Cardiac muscle cell (in vitro differentiated cells and primary cell): ENCODE measurements around the gene P4HB. TPM values are rescaled to one million over a fixed set of nuclear protein-coding genes. Genes with fewer than 3 reads are reported as not detected.

Experiments
- DNase-seq, 2 donors: peaks; one replicate each; pipeline versions ENCODE4 v3.0.0 to v3.0.0-alpha.2; 2010 to 2017; ENCODE audit warnings: low read depth in 1 of 2, low spot score in 1 of 2
- H3K27ac ChIP-seq: fragments of 200-600 bp; sonication (generic); 2 replicates; pipeline ENCODE4 v1.5.1; 2016
- H3K27me3 ChIP-seq: fragments of 200-600 bp; sonication (generic); 2 replicates; pipeline ENCODE4 v1.6.0; 2016; ENCODE audit warnings: control low read depth
- H3K36me3 ChIP-seq: fragments of 200-600 bp; sonication (generic); 2 replicates; pipeline ENCODE4 v1.5.1; 2016; ENCODE audit warnings: control low read depth
- H3K4me1 ChIP-seq: fragments of 200-600 bp; sonication (generic); 2 replicates; pipeline ENCODE4 v1.8.1; 2017; ENCODE audit warnings: low read depth, mild to moderate bottlenecking, mixed run types
- H3K4me3 ChIP-seq: fragments of 200-600 bp; sonication (generic); 2 replicates; pipeline ENCODE4 v1.5.1; 2016; ENCODE audit warnings: mild to moderate bottlenecking
- H3K9me3 ChIP-seq: fragments of 200-600 bp; sonication (generic); 2 replicates; pipeline ENCODE4 v1.5.1; 2017; ENCODE audit warnings: low read depth, mild to moderate bottlenecking, control low read depth
- CTCF ChIP-seq: IDR thresholded peaks from 2 replicates; pipeline ENCODE4 v1.5.1; 2012; ENCODE audit warnings: low read depth, mild to moderate bottlenecking, low read length
- polyA plus RNA-seq: library from polyadenylated mRNA; unstranded; fragments of >200 nt; fragmentation: Nextera tagmentation; extraction: Ambion mirVana; gene quantifications from 2 replicates; pipeline ENCODE4 v1.2.1, GENCODE V29; 2016
- total RNA-seq: library from RNA; depleted of rRNA; stranded (reverse); fragments of >200 nt; gene quantifications from 2 replicates; pipeline ENCODE4 v1.2.3, GENCODE V29; 2016

Gene P4HB
- total and polyA plus RNA-seq, 2 experiments from 2014 or later: 597 to 972 TPM

DNA sequence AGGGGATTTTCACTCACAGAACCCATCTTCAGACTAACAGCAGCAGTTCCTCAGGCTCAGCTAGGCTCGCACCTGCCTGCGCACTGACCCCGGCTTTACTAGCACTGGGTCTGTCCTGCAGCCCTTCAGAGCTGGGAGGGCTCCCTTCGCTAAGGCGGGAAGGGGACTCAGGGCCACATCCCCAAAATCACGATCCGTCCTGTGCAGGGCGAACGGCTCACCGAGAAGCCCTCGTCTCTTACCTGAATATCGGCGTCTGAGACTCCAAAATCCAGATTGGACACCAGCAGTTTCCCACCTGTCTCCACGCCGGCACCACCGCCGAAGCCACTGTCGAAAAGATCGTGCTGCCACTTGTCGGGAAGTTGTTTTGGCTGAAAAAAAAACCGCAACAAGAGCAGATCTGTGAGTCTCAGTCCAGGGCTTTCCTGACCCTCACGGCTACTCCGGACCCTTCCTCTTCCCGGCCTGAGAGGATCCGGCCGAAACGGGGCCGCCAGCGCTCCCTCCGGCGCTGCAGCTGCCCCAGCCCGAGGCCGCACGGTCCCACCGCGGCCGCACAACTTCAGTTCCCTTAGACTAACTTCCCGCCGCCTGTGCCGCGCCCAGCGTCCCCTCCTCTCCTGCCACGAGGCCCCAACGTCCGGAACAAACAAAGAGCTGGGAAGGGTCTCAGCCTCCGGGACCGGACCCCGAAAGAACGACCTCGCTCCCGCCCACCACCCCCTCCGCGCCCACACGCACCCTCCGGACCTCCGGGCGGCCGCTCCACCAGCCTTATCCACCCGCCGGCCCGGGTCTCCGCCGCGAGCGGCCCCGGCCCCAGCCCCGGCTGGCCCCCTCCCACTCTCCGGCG is 30.3 kb upstream of the P4HB start:
- no peak for TF ChIP-seq CTCF
- no peaks in the 10 kb centered on the region for H3K27me3 ChIP-seq
- H3K9me3 ChIP-seq: no peaks in the 10 kb centered on the region
- peaks cover 36% of the 10 kb centered on the region for H3K36me3 ChIP-seq
- H3K27ac ChIP-seq: peak overlapping the region; percentile 85
- peak overlapping the region; percentile 82 for H3K4me3 ChIP-seq
- DNase-seq: peak in 1 of 2 donors; percentile 31
- peaks cover 6% of the 10 kb centered on the region for H3K4me1 ChIP-seq

- Histone ChIP-seq H3K27ac (no peak overlapping the region), H3K4me1 (peaks cover 6% of the 10 kb centered on the region), H3K4me3 (no peak overlapping the region), H3K36me3 (peaks cover 33% of the 10 kb centered on the region), H3K27me3 (no peaks in the 10 kb centered on the region), H3K9me3 (no peaks in the 10 kb centered on the region)
- TF ChIP-seq CTCF: no peak
- DNase-seq: no peak
Measured at GRCh38 chr17:81889602-81890001, 29.3 kb upstream of the P4HB start.

- DNase-seq: no peak
Measured at GRCh38 chr17:81888988-81889595, 28.8 kb upstream of the P4HB start.

DNA sequence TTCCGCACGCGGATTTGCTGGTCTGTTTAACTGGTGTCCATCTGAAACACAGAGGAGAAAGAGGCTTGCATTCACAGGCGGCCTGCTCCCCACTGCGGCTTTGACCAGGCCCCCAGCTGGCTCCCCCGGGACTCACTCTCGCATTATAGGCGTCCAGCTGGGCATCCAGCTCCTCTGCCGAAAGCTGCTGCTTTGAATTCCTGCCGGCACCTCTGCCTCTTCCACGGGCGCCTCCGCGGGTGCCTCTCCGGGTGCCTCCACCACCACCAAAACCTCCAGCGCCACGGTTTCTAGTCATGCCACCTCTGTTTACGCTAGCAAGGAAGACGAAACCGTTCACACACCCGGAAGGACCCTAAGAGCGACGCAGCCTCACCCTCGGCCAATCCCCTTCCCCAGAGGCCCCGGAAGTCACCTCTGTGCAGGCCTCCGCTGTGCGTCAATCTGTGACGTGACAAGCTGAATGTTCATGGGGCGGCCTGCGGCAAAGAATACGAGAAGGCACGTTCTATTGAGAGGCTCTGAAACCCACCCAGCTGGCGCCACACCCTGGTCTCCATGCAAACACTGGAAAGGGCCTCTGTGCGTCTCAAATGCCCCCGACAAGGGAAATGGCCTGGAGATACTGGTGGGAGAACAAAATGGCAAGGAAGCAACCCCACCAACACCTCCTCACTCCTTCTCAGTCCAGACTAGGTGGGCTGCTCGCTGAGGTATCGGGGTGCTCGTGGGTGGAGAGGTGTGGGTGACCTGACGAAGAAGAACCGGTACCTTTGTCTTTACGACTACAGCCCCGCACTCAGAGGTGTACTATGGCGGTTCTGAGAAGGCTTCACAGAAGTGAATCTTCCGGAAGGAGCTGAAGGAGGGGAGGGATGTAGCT is 28.0 kb upstream of the P4HB start:
- TF ChIP-seq CTCF: no peak
- H3K4me1 ChIP-seq: peaks cover 6% of the 10 kb centered on the region
- no peaks in the 10 kb centered on the region for H3K9me3 ChIP-seq
- H3K27ac ChIP-seq: no peak overlapping the region
- no peaks in the 10 kb centered on the region for H3K27me3 ChIP-seq
- H3K4me3 ChIP-seq: no peak overlapping the region
- H3K36me3 ChIP-seq: peaks cover 37% of the 10 kb centered on the region
- DNase-seq: no peak

More at GRCh38 chr17:81888988-81889595, 28.8 kb upstream of the P4HB start:
- peaks cover 6% of the 10 kb centered on the region for H3K4me1 ChIP-seq
- H3K4me3 ChIP-seq: no peak overlapping the region
- no peaks in the 10 kb centered on the region for H3K9me3 ChIP-seq
- TF ChIP-seq CTCF: no peak
- H3K27ac ChIP-seq: no peak overlapping the region
- peaks cover 37% of the 10 kb centered on the region for H3K36me3 ChIP-seq
- H3K27me3 ChIP-seq: no peaks in the 10 kb centered on the region

DNA sequence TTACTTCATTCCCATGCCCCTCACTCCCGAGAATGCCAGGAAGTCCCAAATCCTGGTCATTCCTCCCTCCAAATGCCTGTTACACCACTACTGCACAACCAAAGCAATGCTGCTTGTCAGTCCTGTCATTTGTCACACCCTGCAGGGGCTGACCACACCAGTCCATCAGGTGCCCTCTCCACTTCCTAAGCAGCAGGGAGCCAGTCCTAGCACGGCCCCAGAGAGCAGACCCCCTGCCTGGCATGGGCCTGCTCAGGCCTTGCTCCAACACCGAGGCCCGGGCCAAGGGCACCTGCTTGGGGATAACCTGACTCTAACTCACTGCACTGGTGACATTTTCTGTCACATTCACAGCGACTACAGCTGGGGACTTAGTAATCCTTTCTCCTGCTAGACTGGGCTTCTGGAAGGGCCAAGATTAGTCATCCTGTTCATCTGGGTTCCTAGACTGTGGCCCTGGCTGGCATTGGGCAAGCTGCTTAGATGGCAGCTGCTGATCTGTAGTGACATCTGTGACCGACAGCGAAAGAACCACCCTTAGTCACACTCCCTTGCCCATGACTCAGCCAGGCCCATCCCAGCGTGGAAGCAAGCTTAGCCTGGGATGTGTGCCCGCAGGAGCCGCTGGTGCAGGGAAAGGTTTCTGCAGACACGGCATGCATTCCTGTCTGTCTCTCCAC is 25.7 kb upstream of the P4HB start:
- Histone ChIP-seq H3K36me3 (peaks cover 39% of the 10 kb centered on the region), H3K4me3 (no peak overlapping the region), H3K4me1 (peaks cover 6% of the 10 kb centered on the region), H3K27me3 (no peaks in the 10 kb centered on the region), H3K27ac (no peak overlapping the region), H3K9me3 (no peaks in the 10 kb centered on the region)
- no peak for TF ChIP-seq CTCF
- no peak for DNase-seq
